Keratinocyte (primary cell): ENCODE results near the gene MEF2A. TPM values are rescaled to one million over a fixed set of nuclear protein-coding genes. Genes with fewer than 3 reads are reported as not detected.

Experiments used
- DNase-seq: peaks from one replicate; pipeline ENCODE4 v3.0.0-alpha.2; 2011; ENCODE audit warnings: low read depth, missing footprints, low spot score
- FAIRE-seq: peaks from 2 replicates; lab custom pipeline; 2011; peaks lifted over from hg19 to GRCh38; lab: Jason Lieb, UNC
- H2AFZ ChIP-seq: 2 replicates; pipeline ENCODE4 v1.6.0; 2012; ENCODE audit warnings: low read length, control low read depth, inconsistent platforms; ENCODE audit not compliant: control insufficient read depth
- H3K27ac ChIP-seq: 2 replicates; pipeline ENCODE4 v1.5.1; 2011; ENCODE audit warnings: low read length; ENCODE audit not compliant: control insufficient read depth, insufficient read depth
- H3K27me3 ChIP-seq: 3 replicates; pipeline ENCODE4 v1.6.0; 2011; ENCODE audit warnings: low read length; ENCODE audit not compliant: control insufficient read depth, insufficient read depth; ENCODE audit errors: extremely low read depth
- H3K36me3 ChIP-seq, 2 experiments: 2 replicates in 1 of 2; 3 replicates in 1 of 2; pipeline ENCODE4 v1.5.1; 2011; ENCODE audit warnings: low read length in 2 of 2, mild to moderate bottlenecking in 1 of 2; ENCODE audit not compliant: control insufficient read depth in 2 of 2, insufficient read depth in 2 of 2; ENCODE audit errors: extremely low read depth in 1 of 2
- H3K4me1 ChIP-seq: 3 replicates; pipeline ENCODE4 v1.5.1; 2011; ENCODE audit warnings: low read length; ENCODE audit not compliant: control insufficient read depth, insufficient read depth; ENCODE audit errors: extremely low read depth
- H3K4me2 ChIP-seq: 3 replicates; pipeline ENCODE4 v1.6.0; 2011; ENCODE audit warnings: low read depth, low read length; ENCODE audit not compliant: control insufficient read depth, insufficient read depth; ENCODE audit errors: extremely low read depth
- H3K4me3 ChIP-seq, 3 experiments: fragments of 200-600 bp in 1 of 3; sonication (generic) in 1 of 3; 2 replicates in 2 of 3; 3 replicates in 1 of 3; pipeline ENCODE4 v1.5.1; 2011 to 2016; ENCODE audit warnings: low read length in 3 of 3, mild to moderate bottlenecking in 3 of 3, control low read depth in 2 of 3, inconsistent platforms in 1 of 3, low read depth in 1 of 3, mixed read lengths in 1 of 3, mixed run types in 1 of 3, moderate library complexity in 1 of 3; ENCODE audit not compliant: control insufficient read depth in 2 of 3, insufficient read depth in 2 of 3; ENCODE audit errors: extremely low read depth in 1 of 3
- H3K79me2 ChIP-seq: 2 replicates; pipeline ENCODE4 v1.6.0; 2012; ENCODE audit warnings: low read length; ENCODE audit not compliant: control insufficient read depth, insufficient read depth
- H3K9ac ChIP-seq: 3 replicates; pipeline ENCODE4 v1.6.0; 2011; ENCODE audit warnings: low read length; ENCODE audit not compliant: control insufficient read depth, insufficient read depth; ENCODE audit errors: extremely low read depth
- H3K9me1 ChIP-seq: 3 replicates; pipeline ENCODE4 v1.6.0; 2011; ENCODE audit warnings: low read length; ENCODE audit not compliant: control insufficient read depth, insufficient read depth; ENCODE audit errors: extremely low read depth
- H3K9me3 ChIP-seq: 2 replicates; pipeline ENCODE4 v1.5.1; 2012; ENCODE audit warnings: low read depth, low read length; ENCODE audit not compliant: control insufficient read depth
- H4K20me1 ChIP-seq: 3 replicates; pipeline ENCODE4 v1.6.0; 2011; ENCODE audit warnings: low read length; ENCODE audit not compliant: control insufficient read depth, insufficient read depth; ENCODE audit errors: extremely low read depth
- EZH2 ChIP-seq: IDR thresholded peaks from one replicate; pipeline ENCODE4 v1.6.1; 2012; ENCODE audit warnings: inconsistent platforms, mild to moderate bottlenecking, low read length, moderate library complexity
- dilution Hi-C: fragments of 300-500 bp; cut with MboI; formaldehyde crosslinking; loops from one replicate; pipeline ENCODE4 v1.7.0; 2020; ENCODE audit warnings: low sequenced_read_pairs; ENCODE audit not compliant: extremely low pct_ligation_motif_present
- polyA plus RNA-seq, 5 experiments: library from polyadenylated mRNA; depleted of rRNA in 3 of 5; stranded (reverse) in 3 of 5; stranded (forward) in 1 of 5; unstranded in 1 of 5; fragments of >200 nt; gene quantifications; 1 replicate in 1 of 5; 2 replicates in 3 of 5; 3 replicates in 1 of 5; pipeline versions ENCODE4 v1.2.1 to v1.2.3, GENCODE V29; 2011 to 2012; ENCODE audit warnings: missing spikeins in 2 of 5, low read depth in 1 of 5, low replicate concordance in 1 of 5
- TF ChIP-seq, protein P1 (sequence below), 3 experiments: IDR thresholded peaks in 1 of 3; conservative IDR thresholded peaks in 1 of 3; optimal IDR thresholded peaks in 1 of 3; 2 replicates in 2 of 3; 3 replicates in 1 of 3; pipeline versions ENCODE3 to v1.5.1; 2011; ENCODE audit warnings: low read length in 3 of 3, mild to moderate bottlenecking in 3 of 3, moderate library complexity in 2 of 3, control low read depth in 1 of 3, inconsistent platforms in 1 of 3; ENCODE audit not compliant: insufficient read depth in 2 of 3; ENCODE audit errors: extremely low read depth in 1 of 3

Gene MEF2A
- polyA plus RNA-seq, 1 donor (not counting 4 experiments of a cell fraction or from before 2014, with no cell fraction given), result 27.4 TPM

- FAIRE-seq (no peak), DNase-seq (no peak)
- Histone ChIP-seq H3K9me3 (no peaks in the 10 kb centered on the region), H3K9me1 (no peaks in the 10 kb centered on the region), H3K4me2 (no peak overlapping the region), H3K4me1 (no peaks in the 10 kb centered on the region), H3K9ac (no peak overlapping the region), H3K27ac (no peak overlapping the region), H2AFZ (no peak overlapping the region), H3K79me2 (peaks cover 59% of the 10 kb centered on the region), H3K27me3 (no peaks in the 10 kb centered on the region), H4K20me1 (no peaks in the 10 kb centered on the region), H3K4me3 (no peak overlapping the region), H3K36me3 (no peaks in the 10 kb centered on the region)
- dilution Hi-C loops, result no loop called here
- TF ChIP-seq EZH2, result no peak
- TF ChIP-seq, protein P1, sequence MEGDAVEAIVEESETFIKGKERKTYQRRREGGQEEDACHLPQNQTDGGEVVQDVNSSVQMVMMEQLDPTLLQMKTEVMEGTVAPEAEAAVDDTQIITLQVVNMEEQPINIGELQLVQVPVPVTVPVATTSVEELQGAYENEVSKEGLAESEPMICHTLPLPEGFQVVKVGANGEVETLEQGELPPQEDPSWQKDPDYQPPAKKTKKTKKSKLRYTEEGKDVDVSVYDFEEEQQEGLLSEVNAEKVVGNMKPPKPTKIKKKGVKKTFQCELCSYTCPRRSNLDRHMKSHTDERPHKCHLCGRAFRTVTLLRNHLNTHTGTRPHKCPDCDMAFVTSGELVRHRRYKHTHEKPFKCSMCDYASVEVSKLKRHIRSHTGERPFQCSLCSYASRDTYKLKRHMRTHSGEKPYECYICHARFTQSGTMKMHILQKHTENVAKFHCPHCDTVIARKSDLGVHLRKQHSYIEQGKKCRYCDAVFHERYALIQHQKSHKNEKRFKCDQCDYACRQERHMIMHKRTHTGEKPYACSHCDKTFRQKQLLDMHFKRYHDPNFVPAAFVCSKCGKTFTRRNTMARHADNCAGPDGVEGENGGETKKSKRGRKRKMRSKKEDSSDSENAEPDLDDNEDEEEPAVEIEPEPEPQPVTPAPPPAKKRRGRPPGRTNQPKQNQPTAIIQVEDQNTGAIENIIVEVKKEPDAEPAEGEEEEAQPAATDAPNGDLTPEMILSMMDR (optimal IDR thresholded peaks at IDR 0.05 in 1 of 3, IDR thresholded peaks at IDR 0.05 in 1 of 3, conservative IDR thresholded peaks at IDR 0.05 in 1 of 3; ENCODE audit: extremely low read depth in 1 of 3, insufficient read depth in 2 of 3, low read length in 3 of 3), result no peak
These were observed 27.3 kb downstream of the MEF2A start for GRCh38 chr15:99593070-99593469.

DNA sequence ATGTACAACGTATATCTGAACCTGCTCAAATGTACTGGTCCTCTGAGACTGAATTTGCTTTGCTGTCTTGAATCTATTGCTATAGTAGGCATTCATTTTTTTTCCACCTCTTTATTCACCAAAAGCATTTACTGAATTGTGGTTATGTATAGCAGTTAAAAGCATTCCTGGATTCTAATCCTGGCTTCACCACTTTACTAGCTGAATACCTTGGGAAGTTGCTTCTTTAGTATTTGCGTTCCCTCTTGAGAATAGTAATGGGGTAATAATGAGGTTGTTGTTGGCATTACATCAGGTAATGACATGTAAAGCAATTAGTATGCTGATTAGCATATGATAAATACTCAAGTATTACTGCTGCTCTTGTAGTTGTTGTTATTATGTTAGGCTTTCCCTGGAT is 29.1 kb downstream of the MEF2A start:
- FAIRE-seq (no peak), DNase-seq (no peak)
- Histone ChIP-seq H3K4me3 (no peak overlapping the region), H3K4me1 (no peaks in the 10 kb centered on the region), H3K27ac (no peak overlapping the region), H3K79me2 (peaks cover 54% of the 10 kb centered on the region), H3K4me2 (no peak overlapping the region), H3K9ac (no peak overlapping the region), H4K20me1 (no peaks in the 10 kb centered on the region), H3K9me1 (no peaks in the 10 kb centered on the region), H3K27me3 (no peaks in the 10 kb centered on the region), H2AFZ (no peak overlapping the region), H3K9me3 (no peaks in the 10 kb centered on the region), H3K36me3 (no peaks in the 10 kb centered on the region)
- TF ChIP-seq, protein P1 (optimal IDR thresholded peaks at IDR 0.05 in 1 of 3, IDR thresholded peaks at IDR 0.05 in 1 of 3, conservative IDR thresholded peaks at IDR 0.05 in 1 of 3; ENCODE audit: extremely low read depth in 1 of 3, insufficient read depth in 2 of 3, low read length in 3 of 3), result no peak
- TF ChIP-seq EZH2, result no peak
- dilution Hi-C loops, result no loop called here
